COLO668 (cell line): ENCODE measurements around the gene GPD2.
"Not testable (repeated sequence)": the region's sequence is repeated elsewhere in the genome, so short reads cannot be mapped to it uniquely, and the experiment has no call there.

ENCODE experiments used
- DNase-seq: peaks from one replicate; lab custom pipeline; 2025; ENCODE audit not compliant: unreplicated experiment; lab: John Stamatoyannopoulos, UW

The GPD2 gene

GRCh38 chr2:156580501-156580900 is 144.3 kb downstream of the GPD2 start:
- DNase-seq: no peak

- no peak for DNase-seq
Observed at GRCh38 chr2:156581280-156581679, 145.1 kb downstream of the GPD2 start.

GRCh38 chr2:156585457-156585856 is 149.3 kb downstream of the GPD2 start:
- DNase-seq: no peak

GRCh38 chr2:156586621-156587020 is 150.4 kb downstream of the GPD2 start:
- no peak for DNase-seq

GRCh38 chr2:156589381-156590079 is 153.4 kb downstream of the GPD2 start:
- DNase-seq: no peak

GRCh38 chr2:156590085-156590739 is 154.0 kb downstream of the GPD2 start:
- DNase-seq: no peak

- no peak for DNase-seq
Observed at GRCh38 chr2:156592809-156593593, 156.8 kb downstream of the GPD2 start.

- DNase-seq: no peak
Observed at GRCh38 chr2:156593594-156593921, 157.4 kb downstream of the GPD2 start.

GRCh38 chr2:156598563-156598962 is 162.4 kb downstream of the GPD2 start:
- no peak for DNase-seq

GRCh38 chr2:156600196-156600595 is 164.0 kb downstream of the GPD2 start:
- no peak for DNase-seq

- no peak for DNase-seq
Observed at GRCh38 chr2:156601855-156602551, 165.8 kb downstream of the GPD2 start.

GRCh38 chr2:156602552-156602933 is 166.4 kb downstream of the GPD2 start:
- no peak for DNase-seq

- DNase-seq: no peak
Observed at GRCh38 chr2:156615836-156616322, 179.7 kb downstream of the GPD2 start.

- not testable (repeated sequence) for DNase-seq
Observed at GRCh38 chr2:156618071-156618470, 181.9 kb downstream of the GPD2 start.

GRCh38 chr2:156619021-156619539 is 182.9 kb downstream of the GPD2 start:
- DNase-seq: no peak

- no peak for DNase-seq
Observed at GRCh38 chr2:156622491-156622890, 186.3 kb downstream of the GPD2 start.

GRCh38 chr2:156625360-156626170 is 189.4 kb downstream of the GPD2 start:
- DNase-seq: no peak

- DNase-seq: no peak
Observed at GRCh38 chr2:156626931-156627330, 190.8 kb downstream of the GPD2 start.

GRCh38 chr2:156630579-156631337 is 194.6 kb downstream of the GPD2 start:
- DNase-seq: no peak

- no peak for DNase-seq
Observed at GRCh38 chr2:156635646-156636045, 199.5 kb downstream of the GPD2 start.
